Mucosa of descending colon (tissue), 3 donors: ENCODE measurements around the gene IL4R. TPM values are rescaled to one million over a fixed set of nuclear protein-coding genes. Genes with fewer than 3 reads are reported as not detected.

Source experiments
- ATAC-seq: fragments of 200-7000 bp; cut with Tn5 transposase; one replicate; pipeline ENCODE4 v1.9.1; 2020; ENCODE audit warnings: mild to moderate bottlenecking, moderate library complexity
- DNase-seq, 3 donors: peaks; one replicate each; pipeline ENCODE4 v3.0.0-alpha.2; 2020
- H3K36me3 ChIP-seq: fragments of 200-600 bp; one replicate; pipeline ENCODE4 v1.8.0; 2021; ENCODE audit warnings: low read depth, mild to moderate bottlenecking
- H3K4me1 ChIP-seq: fragments of 200-600 bp; one replicate; pipeline ENCODE4 v1.8.0; 2021; ENCODE audit warnings: low read depth, mild to moderate bottlenecking
- H3K4me3 ChIP-seq: fragments of 200-600 bp; one replicate; pipeline ENCODE4 v1.8.0; 2021; ENCODE audit warnings: mild to moderate bottlenecking
- H3K9me3 ChIP-seq: fragments of 200-600 bp; one replicate; pipeline ENCODE4 v1.8.0; 2021; ENCODE audit warnings: mild to moderate bottlenecking
- CTCF ChIP-seq: fragments of 200-600 bp; IDR thresholded peaks from one replicate; pipeline ENCODE4 v1.8.0; 2022; ENCODE audit warnings: antibody characterized with exemption, mild to moderate bottlenecking
- intact Hi-C, 2 donors: fragments of 100-400 bp; cut with DNase I in 1 of 2; cut with micrococcal nuclease in 1 of 2; formaldehyde crosslinking; loops; one replicate each; pipeline versions ENCODE4 v1.11.0 to v1.11.1; 2022; cut with DNase I, micrococcal nuclease
- total RNA-seq, 3 donors: library from RNA; stranded (reverse); fragmentation: NEBNext Ultra II Directional in 2 of 3; extraction: Animal tissue kit (Norgen Biotek cat#: 25700) in 2 of 3; gene quantifications; one replicate each; pipeline versions ENCODE4 v1.2.1 to v1.2.4, GENCODE V29; 2021 to 2023
- donor health status: DM: no; HTN: no; CAD: no; lungs with moderate emphysema.
- donor health status: DM: no; HTN: no; CAD: no.
- donor health status: DM: no; HTN: yes; CAD: no.

The IL4R gene
- total RNA-seq, 3 donors from 2014 or later: 131 to 207 (median 164) TPM

- Histone ChIP-seq H3K36me3 (peaks cover 3% of the 10 kb centered on the region), H3K4me1 (no peaks in the 10 kb centered on the region), H3K4me3 (no peak overlapping the region), H3K9me3 (no peaks in the 10 kb centered on the region)
- DNase-seq (no peak), ATAC-seq (no peak)
- intact Hi-C loops: no loop called here
- no peak for TF ChIP-seq CTCF
Observed at GRCh38 chr16:27353853-27354252, 40.1 kb downstream of the IL4R start.

- H3K4me1 ChIP-seq: no peaks in the 10 kb centered on the region
- no peak overlapping the region for H3K4me3 ChIP-seq
- no peak for TF ChIP-seq CTCF
- intact Hi-C loops: no loop called here
- H3K36me3 ChIP-seq: no peaks in the 10 kb centered on the region
- ATAC-seq (peak; percentile 76), DNase-seq (peak; percentile 53 to 65 (median 63))
- no peaks in the 10 kb centered on the region for H3K9me3 ChIP-seq
Observed at GRCh38 chr16:27355610-27356009, 41.8 kb downstream of the IL4R start.

GRCh38 chr16:27356794-27357193 lies 43.0 kb downstream of the IL4R start:
- H3K4me3 ChIP-seq: no peak overlapping the region
- no peaks in the 10 kb centered on the region for H3K9me3 ChIP-seq
- ATAC-seq (no peak), DNase-seq (no peak)
- no peaks in the 10 kb centered on the region for H3K36me3 ChIP-seq
- no peaks in the 10 kb centered on the region for H3K4me1 ChIP-seq
- intact Hi-C loops: no loop called here
- no peak for TF ChIP-seq CTCF

- no peaks in the 10 kb centered on the region for H3K9me3 ChIP-seq
- TF ChIP-seq CTCF: no peak
- H3K4me3 ChIP-seq: no peak overlapping the region
- ATAC-seq (no peak), DNase-seq (no peak)
- no peaks in the 10 kb centered on the region for H3K36me3 ChIP-seq
- intact Hi-C loops: no loop called here
- H3K4me1 ChIP-seq: peaks cover 10% of the 10 kb centered on the region
Observed at GRCh38 chr16:27359051-27359450, 45.3 kb downstream of the IL4R start.

GRCh38 chr16:27359615-27360014 lies 45.8 kb downstream of the IL4R start:
- no peak overlapping the region for H3K4me3 ChIP-seq
- H3K9me3 ChIP-seq: no peaks in the 10 kb centered on the region
- peaks cover 16% of the 10 kb centered on the region for H3K4me1 ChIP-seq
- no peaks in the 10 kb centered on the region for H3K36me3 ChIP-seq
- no peak for DNase-seq
- no peak for TF ChIP-seq CTCF
- no peak for ATAC-seq
- intact Hi-C loops: no loop called here

GRCh38 chr16:27361987-27362386 lies 48.2 kb downstream of the IL4R start:
- Histone ChIP-seq H3K4me1 (peaks cover 17% of the 10 kb centered on the region), H3K9me3 (no peaks in the 10 kb centered on the region), H3K36me3 (no peaks in the 10 kb centered on the region), H3K4me3 (no peak overlapping the region)
- TF ChIP-seq CTCF: no peak
- intact Hi-C loops: no loop called here
- no peak for DNase-seq
- ATAC-seq: no peak
